Suprapubic skin (tissue), 4 donors: Measurements from ENCODE around the gene TBC1D9. TPM values are rescaled to one million over a fixed set of nuclear protein-coding genes. Genes with fewer than 3 reads are reported as not detected.

Experiments
- DNase-seq, 2 donors: peaks; one replicate each; pipeline ENCODE4 v3.0.0-alpha.2; 2019; ENCODE audit warnings: low spot score in 2 of 2
- H3K27ac ChIP-seq: fragments of 200-600 bp; sonication (generic); one replicate; pipeline ENCODE4 v1.5.1; 2019
- H3K27me3 ChIP-seq: fragments of 200-600 bp; sonication (generic); one replicate; pipeline ENCODE4 v1.5.1; 2019
- H3K36me3 ChIP-seq: fragments of 200-600 bp; sonication (generic); one replicate; pipeline ENCODE4 v1.5.1; 2019
- H3K4me1 ChIP-seq: fragments of 200-600 bp; sonication (generic); one replicate; pipeline ENCODE4 v1.5.1; 2019
- H3K4me3 ChIP-seq: fragments of 200-600 bp; sonication (generic); one replicate; pipeline ENCODE4 v1.5.1; 2019; ENCODE audit warnings: mild to moderate bottlenecking
- H3K9me3 ChIP-seq: fragments of 200-600 bp; sonication (generic); one replicate; pipeline ENCODE4 v1.5.1; 2019
- CTCF ChIP-seq, 2 donors: fragments of 200-600 bp in 1 of 2; fragments of 450-650 bp in 1 of 2; sonication (generic) in 1 of 2; IDR thresholded peaks; one replicate each; pipeline ENCODE4 v1.5.1; 2016 to 2019; ENCODE audit warnings: antibody characterized with exemption in 2 of 2, mild to moderate bottlenecking in 1 of 2, moderate library complexity in 1 of 2
- EP300 ChIP-seq: sonication (generic); formaldehyde crosslinking; IDR thresholded peaks from one replicate; pipeline ENCODE4 v1.6.1; 2017; ENCODE audit warnings: antibody characterized with exemption
- POLR2A ChIP-seq, 2 donors: fragments of 450-650 bp; IDR thresholded peaks; one replicate each; pipeline ENCODE4 v1.6.1; 2017; ENCODE audit warnings: antibody characterized with exemption in 2 of 2, mild to moderate bottlenecking in 2 of 2, moderate library complexity in 2 of 2
- POLR2AphosphoS5 ChIP-seq, 3 donors: sonication (generic); formaldehyde crosslinking; IDR thresholded peaks; one replicate each; pipeline ENCODE4 v1.6.1; 2017; ENCODE audit warnings: antibody characterized with exemption in 3 of 3
- WGBS: methylation state at CpG from one replicate; pipeline ENCODE4 v1.1.5; 2018; 5-methylcytosine and 5-hydroxymethylcytosine counted together
- total RNA-seq, 4 donors: library from RNA; depleted of rRNA; stranded (reverse); fragments of >200 nt; gene quantifications; one replicate each; pipeline ENCODE4 v1.1.0, GENCODE V29; 2016

The TBC1D9 gene
- total RNA-seq, 4 donors from 2014 or later: 5.7 to 9.8 (median 8.9) TPM

DNA sequence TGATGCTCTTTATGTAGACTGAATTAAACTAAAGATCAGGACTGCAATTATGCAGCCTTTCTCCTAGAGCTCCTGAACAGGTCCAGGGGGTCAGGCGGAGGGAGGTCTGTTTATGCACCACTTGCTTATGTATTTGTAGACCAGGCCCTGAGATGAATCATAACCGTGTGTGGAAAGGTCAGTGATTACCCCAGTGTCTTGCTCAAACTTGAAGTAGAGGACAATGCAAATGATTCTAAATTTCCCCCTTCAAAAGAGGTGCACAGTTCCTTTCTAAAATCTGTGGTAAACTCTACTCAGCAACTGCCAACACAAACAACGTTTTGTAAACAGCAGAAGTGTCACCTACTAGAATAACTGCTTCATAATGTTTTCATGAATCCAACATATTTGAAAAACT is 13.0 kb upstream of the TBC1D9 start:
- no peak for TF ChIP-seq POLR2AphosphoS5 (IDR thresholded peaks at IDR 0.05)
- TF ChIP-seq CTCF (IDR thresholded peaks at IDR 0.05): no peak
- no peak for TF ChIP-seq POLR2A (IDR thresholded peaks at IDR 0.05)
- no peak for TF ChIP-seq EP300
- Histone ChIP-seq H3K4me3 (no peak overlapping the region), H3K27ac (no peak overlapping the region), H3K36me3 (no peaks in the 10 kb centered on the region), H3K9me3 (no peaks in the 10 kb centered on the region), H3K27me3 (no peaks in the 10 kb centered on the region), H3K4me1 (no peaks in the 10 kb centered on the region)
- no peak for DNase-seq
- 76% methylated on average over 3 of the region's 3 CpGs for WGBS

GRCh38 chr4:140764785-140765392 is 8.7 kb upstream of the TBC1D9 start:
- H3K4me1 ChIP-seq: no peaks in the 10 kb centered on the region
- no peak overlapping the region for H3K27ac ChIP-seq
- H3K27me3 ChIP-seq: no peaks in the 10 kb centered on the region
- no peak overlapping the region for H3K4me3 ChIP-seq
- no peaks in the 10 kb centered on the region for H3K36me3 ChIP-seq
- no peak for DNase-seq
- WGBS: 70% methylated on average over 7 of the region's 7 CpGs
- no peaks in the 10 kb centered on the region for H3K9me3 ChIP-seq
- TF ChIP-seq POLR2A (IDR thresholded peaks at IDR 0.05) (no peak), POLR2AphosphoS5 (IDR thresholded peaks at IDR 0.05) (no peak), CTCF (IDR thresholded peaks at IDR 0.05) (no peak), EP300 (no peak)

- H3K27ac ChIP-seq: no peak overlapping the region
- WGBS: 61% methylated on average over 3 of the region's 3 CpGs
- H3K36me3 ChIP-seq: no peaks in the 10 kb centered on the region
- no peak for TF ChIP-seq POLR2AphosphoS5 (IDR thresholded peaks at IDR 0.05)
- no peak for TF ChIP-seq EP300
- no peak for TF ChIP-seq POLR2A (IDR thresholded peaks at IDR 0.05)
- no peaks in the 10 kb centered on the region for H3K4me1 ChIP-seq
- H3K9me3 ChIP-seq: no peaks in the 10 kb centered on the region
- H3K4me3 ChIP-seq: no peak overlapping the region
- H3K27me3 ChIP-seq: no peaks in the 10 kb centered on the region
- no peak for DNase-seq
These were observed 6.0 kb upstream of the TBC1D9 start for GRCh38 chr4:140762202-140762601.

- H3K27ac ChIP-seq: peak overlapping the region; percentile 91
- 31% methylated on average over 3 of the region's 3 CpGs for WGBS
- DNase-seq: no peak
- no peaks in the 10 kb centered on the region for H3K9me3 ChIP-seq
- H3K4me1 ChIP-seq: peaks cover 21% of the 10 kb centered on the region
- H3K4me3 ChIP-seq: peak overlapping the region; percentile 94
- H3K36me3 ChIP-seq: no peaks in the 10 kb centered on the region
- no peaks in the 10 kb centered on the region for H3K27me3 ChIP-seq
- TF ChIP-seq POLR2A (IDR thresholded peaks at IDR 0.05) (no peak), CTCF (IDR thresholded peaks at IDR 0.05) (no peak), POLR2AphosphoS5 (IDR thresholded peaks at IDR 0.05) (no peak), EP300 (no peak)
These were observed 1.0 kb upstream of the TBC1D9 start for GRCh38 chr4:140757232-140757630.

DNA sequence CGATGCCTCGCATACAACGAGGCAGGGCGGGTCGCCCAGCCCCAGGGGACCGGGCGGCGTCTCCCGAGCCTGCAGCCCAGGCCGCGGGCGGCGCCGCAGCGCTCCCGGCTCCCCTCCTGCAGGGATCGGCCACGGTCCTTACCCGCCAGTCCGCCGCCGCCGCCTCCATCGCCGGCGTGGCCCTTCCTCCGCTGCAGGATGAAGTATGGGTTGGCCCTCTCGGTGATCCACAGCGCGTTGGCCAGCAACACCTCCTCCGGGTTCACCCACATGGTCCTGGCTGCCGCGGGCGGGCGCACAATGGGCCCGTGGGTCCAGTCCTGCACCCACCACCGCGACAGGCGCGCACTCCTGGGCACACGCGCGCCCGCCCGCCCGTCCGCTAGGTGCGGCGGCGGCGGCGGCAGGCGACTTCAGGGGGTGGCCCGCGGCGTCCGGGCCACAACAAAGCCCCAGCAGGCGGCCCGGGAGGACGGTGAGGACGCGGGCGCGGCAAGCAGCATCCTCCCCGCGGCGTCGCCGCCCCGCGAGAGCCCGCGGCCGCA is 339 bp downstream of the TBC1D9 start:
- H3K4me1 ChIP-seq: peaks cover 21% of the 10 kb centered on the region
- no peaks in the 10 kb centered on the region for H3K27me3 ChIP-seq
- peak overlapping the region; percentile 91 for H3K27ac ChIP-seq
- no peaks in the 10 kb centered on the region for H3K9me3 ChIP-seq
- 0% methylated on average over 9 of the region's 74 CpGs for WGBS
- DNase-seq: peak in 1 of 2 donors; percentile 70
- H3K36me3 ChIP-seq: no peaks in the 10 kb centered on the region
- TF ChIP-seq CTCF (IDR thresholded peaks at IDR 0.05): no peak
- TF ChIP-seq EP300: no peak
- TF ChIP-seq POLR2A (IDR thresholded peaks at IDR 0.05): no peak
- TF ChIP-seq POLR2AphosphoS5 (IDR thresholded peaks at IDR 0.05): no peak
- H3K4me3 ChIP-seq: peak overlapping the region; percentile 94
